ENCODE results near the gene SH3RF2. TPM values are rescaled to one million over a fixed set of nuclear protein-coding genes. Genes with fewer than 3 reads are reported as not detected.

SH3RF2 gene
- polyA plus RNA-seq, 3 donors: not detected

DNA sequence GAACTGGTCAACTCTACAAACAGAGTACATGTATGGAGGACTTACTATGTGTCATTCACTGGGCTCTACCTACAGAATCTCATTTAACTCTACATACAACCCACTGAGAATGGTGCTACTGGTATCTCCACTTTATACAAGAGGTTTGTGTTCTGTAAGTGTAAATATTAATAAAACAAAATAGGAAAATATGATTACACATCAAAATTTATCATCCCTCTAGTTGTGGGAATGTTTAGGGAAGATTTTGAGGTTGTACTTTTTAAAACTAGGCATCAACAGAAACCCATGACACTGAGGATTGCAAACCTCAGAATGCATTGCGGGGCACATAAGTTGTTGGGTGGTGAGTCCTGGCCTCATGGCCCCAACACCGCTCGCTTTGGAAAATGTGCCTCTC lies 11.7 kb downstream of the SH3RF2 start:
- Histone ChIP-seq H4K20me1 (ENCODE audit: insufficient read depth, low read length) (no peaks in the 10 kb centered on the region), H3K36me3 (replicated peaks in 1 of 2; ENCODE audit: control insufficient read depth in 1 of 2, insufficient read depth in 2 of 2, low read length in 2 of 2) (no peaks in the 10 kb centered on the region), H3K4me3 (replicated peaks in 1 of 3; ENCODE audit: low read depth in 2 of 3, low read length in 3 of 3) (no peak overlapping the region), H3K9me3 (replicated peaks in 1 of 2; ENCODE audit: control insufficient read depth in 1 of 2, insufficient read depth in 1 of 2, low read length in 2 of 2) (no peaks in the 10 kb centered on the region), H3K79me2 (ENCODE audit: insufficient read depth, low read length) (no peaks in the 10 kb centered on the region), H3K4me1 (ENCODE audit: control insufficient read depth in 1 of 2, insufficient read depth in 2 of 2, low read length in 2 of 2) (peaks cover 6 to 8% of the 10 kb centered on the region in 2 donors), H3K27ac (ENCODE audit: low read depth in 1 of 2, low read length in 2 of 2) (no peak overlapping the region), H3K27me3 (ENCODE audit: control insufficient read depth in 2 of 2, insufficient read depth in 2 of 2, low read length in 2 of 2) (peaks cover 58 to 63% of the 10 kb centered on the region in 2 donors), H2AFZ (ENCODE audit: insufficient read depth, low read depth, low read length, poor library complexity, severe bottlenecking) (no peak overlapping the region), H3K4me2 (replicated peaks; ENCODE audit: extremely low read depth, low read length, poor library complexity, severe bottlenecking) (no peak overlapping the region), H3K9ac (ENCODE audit: insufficient read depth, low read length, poor library complexity, severe bottlenecking) (no peak overlapping the region)
- intact Hi-C loops (cut with micrococcal nuclease): no loop called here
- Mint-ChIP-seq H3K4me1 (peaks cover 13% of the 10 kb centered on the region), H3K27me3 (ENCODE audit: low read depth in 3 of 3) (peaks cover 30 to 52% (median 37%) of the 10 kb centered on the region in 3 donors), H3K9me3 (no peaks in the 10 kb centered on the region), H3K36me3 (no peaks in the 10 kb centered on the region), H3K4me3 (peak overlapping the region in 1 of 2 donors; percentile 2), H3K27ac (no peak overlapping the region)
- TF ChIP-seq, protein P1, sequence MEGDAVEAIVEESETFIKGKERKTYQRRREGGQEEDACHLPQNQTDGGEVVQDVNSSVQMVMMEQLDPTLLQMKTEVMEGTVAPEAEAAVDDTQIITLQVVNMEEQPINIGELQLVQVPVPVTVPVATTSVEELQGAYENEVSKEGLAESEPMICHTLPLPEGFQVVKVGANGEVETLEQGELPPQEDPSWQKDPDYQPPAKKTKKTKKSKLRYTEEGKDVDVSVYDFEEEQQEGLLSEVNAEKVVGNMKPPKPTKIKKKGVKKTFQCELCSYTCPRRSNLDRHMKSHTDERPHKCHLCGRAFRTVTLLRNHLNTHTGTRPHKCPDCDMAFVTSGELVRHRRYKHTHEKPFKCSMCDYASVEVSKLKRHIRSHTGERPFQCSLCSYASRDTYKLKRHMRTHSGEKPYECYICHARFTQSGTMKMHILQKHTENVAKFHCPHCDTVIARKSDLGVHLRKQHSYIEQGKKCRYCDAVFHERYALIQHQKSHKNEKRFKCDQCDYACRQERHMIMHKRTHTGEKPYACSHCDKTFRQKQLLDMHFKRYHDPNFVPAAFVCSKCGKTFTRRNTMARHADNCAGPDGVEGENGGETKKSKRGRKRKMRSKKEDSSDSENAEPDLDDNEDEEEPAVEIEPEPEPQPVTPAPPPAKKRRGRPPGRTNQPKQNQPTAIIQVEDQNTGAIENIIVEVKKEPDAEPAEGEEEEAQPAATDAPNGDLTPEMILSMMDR (IDR thresholded peaks at IDR 0.05): no peak
- DNase-seq: no peak
- WGBS (ENCODE audit: insufficient coverage): no CpG with 5 or more reads among the region's 3 CpGs

DNA sequence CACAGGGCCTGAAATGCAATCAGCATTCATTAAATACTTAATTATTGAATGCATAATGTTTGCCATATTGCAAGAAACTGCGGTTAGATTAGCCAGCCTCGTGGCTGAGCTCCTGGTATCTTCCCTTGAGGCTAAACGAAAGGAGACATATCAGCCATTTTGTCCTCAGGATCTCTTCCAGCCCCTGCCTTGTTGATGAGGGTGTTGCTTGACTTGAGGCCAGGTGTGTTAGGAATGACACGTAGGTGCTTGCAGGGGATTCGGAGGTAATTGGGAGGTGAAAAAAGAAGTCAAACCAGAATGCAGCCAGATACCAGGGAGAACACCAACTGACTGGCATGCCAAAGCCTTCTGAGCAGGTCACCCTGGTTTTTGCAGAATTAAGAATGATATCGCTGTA lies 12.5 kb downstream of the SH3RF2 start:
- H3K27ac ChIP-seq (ENCODE audit: low read depth in 1 of 2, low read length in 2 of 2): no peak overlapping the region
- TF ChIP-seq, protein P1 (IDR thresholded peaks at IDR 0.05): no peak
- H4K20me1 ChIP-seq (ENCODE audit: insufficient read depth, low read length): no peaks in the 10 kb centered on the region
- intact Hi-C loops (cut with micrococcal nuclease): no loop called here
- no peaks in the 10 kb centered on the region for H3K36me3 Mint-ChIP-seq
- no peak overlapping the region for H3K27ac Mint-ChIP-seq
- H3K9me3 ChIP-seq (replicated peaks in 1 of 2; ENCODE audit: control insufficient read depth in 1 of 2, insufficient read depth in 1 of 2, low read length in 2 of 2): no peaks in the 10 kb centered on the region
- no peaks in the 10 kb centered on the region for H3K79me2 ChIP-seq (ENCODE audit: insufficient read depth, low read length)
- H3K4me1 ChIP-seq (ENCODE audit: control insufficient read depth in 1 of 2, insufficient read depth in 2 of 2, low read length in 2 of 2): peaks cover under 1 to 1% of the 10 kb centered on the region in 2 donors
- peaks cover 31 to 58% (median 42%) of the 10 kb centered on the region in 3 donors for H3K27me3 Mint-ChIP-seq (ENCODE audit: low read depth in 3 of 3)
- H3K4me3 Mint-ChIP-seq: peak overlapping the region in 1 of 2 donors; percentile 61
- 77% methylated on average over 5 of the region's 6 CpGs for WGBS (ENCODE audit: insufficient coverage)
- H3K4me1 Mint-ChIP-seq: peaks cover 5% of the 10 kb centered on the region
- H3K36me3 ChIP-seq (replicated peaks in 1 of 2; ENCODE audit: control insufficient read depth in 1 of 2, insufficient read depth in 2 of 2, low read length in 2 of 2): no peaks in the 10 kb centered on the region
- H3K4me2 ChIP-seq (replicated peaks; ENCODE audit: extremely low read depth, low read length, poor library complexity, severe bottlenecking): no peak overlapping the region
- H3K27me3 ChIP-seq (ENCODE audit: control insufficient read depth in 2 of 2, insufficient read depth in 2 of 2, low read length in 2 of 2): peaks cover 59 to 70% of the 10 kb centered on the region in 2 donors
- no peak for DNase-seq
- peaks cover 0 to 2% (median 0%) of the 10 kb centered on the region in 7 donors for H3K9me3 Mint-ChIP-seq
- H2AFZ ChIP-seq (ENCODE audit: insufficient read depth, low read depth, low read length, poor library complexity, severe bottlenecking): no peak overlapping the region
- H3K9ac ChIP-seq (ENCODE audit: insufficient read depth, low read length, poor library complexity, severe bottlenecking): no peak overlapping the region
- H3K4me3 ChIP-seq (replicated peaks in 1 of 3; ENCODE audit: low read depth in 2 of 3, low read length in 3 of 3): no peak overlapping the region

All from CD14-positive monocyte (primary cell).